Activated CD4-positive, alpha-beta T cell treated with anti-CD3 and anti-CD28 coated beads, Interleukin-2, Interleukin-6, amounts not matched to agents 100 ng/mL and 50 ng/mL, durations not matched to agents 16 hours and 8 hours (primary cell): Measurements from ENCODE around the gene MMP17.

Source experiments
- DNase-seq: peaks from one replicate; pipeline ENCODE4 v3.0.0-alpha.2; 2020

Gene MMP17

DNA sequence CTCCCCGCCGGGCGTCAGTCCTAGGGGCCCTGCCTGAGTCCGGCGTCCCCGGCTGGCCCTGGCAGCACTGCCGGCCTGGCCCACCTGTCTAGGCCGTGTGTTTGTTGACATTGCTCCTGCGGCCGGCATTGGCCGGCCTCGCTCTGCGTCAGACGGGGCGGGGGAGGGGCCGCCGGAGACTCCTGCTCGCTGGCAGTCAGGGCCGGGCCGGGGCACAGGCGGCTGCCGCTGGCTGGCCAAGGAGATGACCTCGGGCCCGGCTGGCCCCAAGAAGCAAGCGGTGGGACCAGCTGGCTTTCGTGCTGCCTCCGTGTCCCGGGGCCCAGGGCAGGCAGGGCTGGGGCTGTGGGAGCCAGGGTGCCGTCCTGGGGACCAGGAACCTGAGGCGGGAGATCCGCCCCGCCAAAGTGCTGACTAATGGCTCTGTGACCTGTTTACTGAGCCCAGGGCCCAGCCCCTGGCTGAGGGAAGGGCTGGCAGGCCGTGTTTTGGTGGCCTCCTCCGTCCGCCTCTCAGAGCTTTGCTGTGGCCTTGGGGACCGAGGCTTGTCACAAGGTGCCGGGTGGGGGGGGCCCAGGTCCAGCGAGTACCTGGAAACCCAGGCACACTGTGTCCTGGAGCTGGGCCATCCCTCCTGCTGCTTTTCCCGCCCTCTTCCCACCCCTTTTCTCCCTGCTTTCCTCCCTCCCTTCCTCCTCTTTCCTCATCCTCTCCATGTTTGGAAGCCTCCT lies 68.1 kb downstream of the MMP17 start:
- peak; percentile 79 for DNase-seq

GRCh38 chr12:131896811-131897270 lies 68.6 kb downstream of the MMP17 start:
- DNase-seq: no peak

GRCh38 chr12:131897276-131897675 lies 69.1 kb downstream of the MMP17 start:
- no peak for DNase-seq

DNA sequence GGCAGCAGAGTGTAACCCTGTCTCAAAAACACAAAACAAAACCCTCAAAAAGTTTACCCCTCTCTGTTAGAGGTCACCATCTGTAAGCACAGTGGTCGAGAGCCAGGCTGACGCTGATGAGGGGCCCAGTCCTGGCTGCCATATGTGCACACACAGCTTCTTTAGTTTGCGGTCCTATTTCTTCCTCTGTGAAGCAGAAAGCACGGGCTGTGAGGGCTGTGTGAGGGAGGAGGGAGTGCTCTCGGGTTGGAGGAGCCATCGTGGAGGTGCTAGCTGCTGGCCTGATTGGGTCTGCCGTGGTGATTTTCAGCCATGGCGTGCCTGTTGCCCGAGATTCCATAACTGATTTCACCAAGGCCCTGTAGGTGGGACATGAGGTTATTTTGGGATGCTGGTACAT lies 69.7 kb downstream of the MMP17 start:
- no peak for DNase-seq

DNA sequence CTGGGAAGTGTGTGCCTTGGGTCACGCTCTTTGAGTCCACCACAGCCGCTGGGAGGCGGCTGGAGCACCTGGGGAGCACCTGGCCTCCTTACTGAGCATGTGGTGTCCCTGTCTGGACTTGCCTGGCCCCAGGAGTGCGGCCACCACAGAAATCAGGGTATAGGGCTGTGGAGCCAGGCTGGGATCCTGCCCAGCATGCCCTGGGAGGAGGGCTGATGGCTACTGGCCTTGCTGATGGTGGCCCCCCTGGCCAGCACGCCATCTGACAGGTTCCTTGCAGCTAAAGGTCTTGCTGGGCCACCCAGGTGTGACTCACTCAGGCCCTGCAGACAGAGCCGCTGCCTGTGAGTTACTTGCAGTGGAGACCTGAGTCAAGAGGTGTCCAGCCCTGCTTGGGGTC lies 72.2 kb downstream of the MMP17 start:
- no peak for DNase-seq
